AG09309 (cell line): Measurements from ENCODE around the gene SHMT1.
"Not testable (repeated sequence)": the region's sequence is repeated elsewhere in the genome, so short reads cannot be mapped to it uniquely, and the experiment has no call there.

Source experiments
- DNase-seq: peaks from one replicate; pipeline ENCODE4 v3.0.0-alpha.2; 2010; ENCODE audit warnings: low read depth
- H3K4me3 ChIP-seq: 2 replicates; pipeline ENCODE4 v1.5.1; 2011; ENCODE audit warnings: mild to moderate bottlenecking, low read depth, low read length, moderate library complexity; ENCODE audit not compliant: control insufficient read depth
- CTCF ChIP-seq: IDR thresholded peaks from 2 replicates; pipeline ENCODE4 v1.5.1; 2011; ENCODE audit warnings: mild to moderate bottlenecking, low read depth, low read length, inconsistent platforms; ENCODE audit not compliant: insufficient read depth, control insufficient read depth; ENCODE audit errors: missing control alignments

The SHMT1 gene

DNA sequence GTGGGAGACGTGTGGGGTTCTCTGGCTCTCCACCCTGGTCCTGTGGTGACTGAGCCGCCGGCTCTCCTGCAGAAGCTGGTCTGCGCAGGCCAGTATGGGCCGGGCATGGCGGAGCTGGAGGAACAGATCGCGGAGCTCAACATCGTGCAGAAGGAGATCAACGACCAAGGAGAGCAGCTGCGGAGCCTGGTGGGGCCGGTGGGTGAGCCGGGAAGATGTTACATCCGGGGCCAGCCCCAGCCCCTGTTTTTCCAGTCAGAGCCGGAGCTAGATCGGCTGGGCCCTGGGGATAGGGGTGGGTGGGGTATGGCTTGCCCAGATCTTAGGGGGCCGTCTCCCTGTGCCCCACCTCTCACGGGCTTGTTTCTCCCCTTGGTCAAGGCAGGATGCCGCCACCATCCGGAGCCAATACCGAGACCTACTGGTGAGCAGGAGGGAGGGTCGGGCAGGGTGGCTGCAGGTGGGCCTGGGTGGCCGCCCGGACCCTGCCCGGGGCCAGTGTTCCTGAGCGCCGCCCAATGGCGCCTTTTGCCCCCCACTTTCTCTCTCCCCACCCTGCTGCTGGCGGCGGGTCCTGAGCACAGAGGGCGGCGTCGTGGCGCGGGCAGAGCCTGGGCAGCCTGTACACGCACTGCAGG, 19.2 kb upstream of the SHMT1 start:
- TF ChIP-seq CTCF = no peak

DNA sequence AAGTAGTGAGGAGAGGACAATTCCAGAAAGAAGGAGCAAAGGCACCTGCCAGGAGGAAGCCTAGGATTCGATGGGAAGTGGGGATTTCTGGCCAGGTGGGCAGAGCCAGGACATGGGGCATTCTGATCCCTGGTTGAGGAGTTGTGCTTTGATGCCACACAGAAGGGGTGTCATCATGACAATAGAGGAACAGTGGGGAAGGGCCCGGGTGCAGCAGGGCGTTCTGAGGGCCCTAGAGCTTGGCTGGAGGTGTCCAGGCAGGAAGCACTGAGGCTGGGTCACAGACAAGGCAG, 18.5 kb upstream of the SHMT1 start:
- no peak for TF ChIP-seq CTCF
- H3K4me3 ChIP-seq = no peak overlapping the region
- no peak for DNase-seq

More for the DNA sequence above, 19.2 kb upstream of the SHMT1 start:
- DNase-seq = no peak
- no peak overlapping the region for H3K4me3 ChIP-seq

- no peak for DNase-seq
- no peak overlapping the region for H3K4me3 ChIP-seq
- TF ChIP-seq CTCF = no peak
These were observed 18.0 kb upstream of the SHMT1 start for GRCh38 chr17:18381158-18381952.

DNA sequence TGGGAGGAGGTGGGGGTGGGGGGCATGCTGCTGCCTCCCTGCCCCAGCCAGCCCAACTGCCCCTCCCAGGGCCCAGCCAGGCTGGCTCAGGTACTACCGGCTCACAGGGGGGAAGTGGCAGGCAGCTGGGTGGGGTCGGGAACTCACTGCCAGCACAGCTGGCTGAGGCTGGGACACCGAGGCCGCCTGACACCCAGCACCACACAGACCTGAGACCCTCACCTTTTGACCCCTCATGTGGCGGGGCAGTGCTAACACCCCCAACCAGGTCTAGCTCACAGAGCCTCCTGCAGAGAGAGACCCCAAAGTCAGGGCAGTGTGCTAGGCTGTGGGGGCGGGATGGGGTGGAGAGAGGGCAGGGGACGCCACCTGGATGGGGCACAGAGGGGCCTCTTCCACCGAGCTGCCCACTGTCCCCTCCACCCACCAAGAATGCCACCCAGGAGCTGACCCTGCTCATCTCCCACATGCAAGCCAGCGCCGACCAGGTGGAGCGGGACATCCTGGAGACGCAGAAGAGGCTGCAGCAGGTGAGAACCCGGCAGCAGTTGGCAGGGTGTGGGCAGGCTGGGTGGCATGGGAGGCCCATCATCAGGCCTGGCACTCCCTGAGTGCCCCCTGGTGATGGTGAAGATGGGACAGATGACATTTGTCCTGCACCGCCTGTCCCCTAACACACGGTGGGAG, 17.3 kb upstream of the SHMT1 start:
- H3K4me3 ChIP-seq = no peak overlapping the region
- TF ChIP-seq CTCF = no peak
- DNase-seq = no peak

DNA sequence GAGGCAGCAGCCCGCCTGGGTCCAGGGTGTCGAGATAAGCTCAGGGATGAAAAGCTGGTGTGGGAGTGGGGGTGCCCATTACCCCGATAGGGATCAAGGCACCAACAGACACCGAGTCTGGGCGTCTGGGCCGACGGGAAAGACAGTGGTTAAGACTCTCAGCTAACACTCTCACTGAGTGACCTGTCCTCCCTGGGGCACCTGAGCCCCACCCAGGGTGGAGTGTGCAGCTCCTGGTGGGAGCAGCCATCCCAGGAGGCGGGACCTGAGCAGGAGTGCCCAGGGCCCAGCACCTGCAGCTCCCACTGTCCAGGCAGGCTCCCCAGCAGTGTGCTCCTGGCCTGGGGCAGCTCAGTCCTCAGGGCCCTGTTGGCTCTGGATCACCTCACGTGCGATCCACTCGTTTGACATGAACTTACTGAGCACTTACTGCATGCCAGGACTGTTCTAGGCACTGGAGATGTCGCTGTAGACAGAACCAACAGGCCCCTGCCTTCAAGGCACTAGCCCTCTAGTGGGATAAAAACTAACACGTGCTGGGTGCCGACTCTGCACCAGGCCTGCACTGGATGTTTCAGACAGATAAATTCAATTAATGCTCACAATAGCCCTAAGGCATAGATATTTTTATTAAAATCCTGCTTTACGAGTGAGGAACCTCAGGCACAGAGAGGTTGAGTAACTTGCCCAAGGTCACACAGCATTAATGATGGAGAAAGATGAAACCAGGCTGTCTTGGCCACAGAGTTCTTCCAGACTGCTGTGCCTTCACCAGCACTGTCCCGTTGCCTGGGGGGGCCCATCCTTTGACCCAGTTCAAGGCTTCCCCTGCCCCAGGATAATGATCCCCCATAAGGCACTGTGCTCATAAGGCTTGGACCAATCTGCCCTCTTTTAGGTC, 16.1 kb upstream of the SHMT1 start:
- no peak for TF ChIP-seq CTCF
- no peak overlapping the region for H3K4me3 ChIP-seq
- DNase-seq = no peak

GRCh38 chr17:18378614-18379013, 15.3 kb upstream of the SHMT1 start:
- not testable (repeated sequence) for DNase-seq, H3K4me3 ChIP-seq
